Uterus (tissue), 4 donors: ENCODE measurements around the gene CENPC. TPM values are rescaled to one million over a fixed set of nuclear protein-coding genes. Genes with fewer than 3 reads are reported as not detected.
"Not testable (repeated sequence)": the region's sequence is repeated elsewhere in the genome, so short reads cannot be mapped to it uniquely, and the experiment has no call there.

Experiments used
- DNase-seq, 2 donors: peaks; one replicate each; pipeline ENCODE4 v3.0.0-alpha.2; 2019 to 2020
- H3K27ac ChIP-seq, 2 donors: fragments of 200-600 bp; sonication (generic); 1 replicate in 1 of 2; 2 replicates in 1 of 2; pipeline ENCODE4 v1.5.1; 2016 to 2018
- H3K27me3 ChIP-seq, 2 donors: fragments of 200-600 bp; sonication (generic); one replicate each; pipeline ENCODE4 v1.5.1; 2018 to 2019; ENCODE audit warnings: control low read depth in 1 of 2
- H3K36me3 ChIP-seq, 2 donors: fragments of 200-600 bp; sonication (generic); one replicate each; pipeline ENCODE4 v1.5.1; 2019; ENCODE audit warnings: control low read depth in 1 of 2
- H3K4me1 ChIP-seq, 2 donors: fragments of 200-600 bp; sonication (generic); one replicate each; pipeline ENCODE4 v1.5.1; 2018 to 2019; ENCODE audit warnings: control low read depth in 1 of 2
- H3K4me3 ChIP-seq, 2 donors: fragments of 200-600 bp; sonication (generic); 1 replicate in 1 of 2; 2 replicates in 1 of 2; pipeline ENCODE4 v1.5.1; 2018 to 2019; ENCODE audit warnings: mild to moderate bottlenecking in 1 of 2
- H3K9me3 ChIP-seq, 2 donors: fragments of 200-600 bp; sonication (generic); one replicate each; pipeline ENCODE4 v1.5.1; 2019; ENCODE audit warnings: control low read depth in 1 of 2
- POLR2A ChIP-seq, 2 donors: fragments of 450-650 bp; IDR thresholded peaks; one replicate each; pipeline ENCODE4 v1.6.1; 2016; ENCODE audit warnings: antibody characterized with exemption in 2 of 2, mild to moderate bottlenecking in 1 of 2, moderate library complexity in 1 of 2
- intact Hi-C: fragments of 100-400 bp; cut with DNase I; formaldehyde crosslinking; loops from one replicate; pipeline ENCODE4 v1.15.1; 2023; ENCODE audit warnings: low total_unique reads
- total RNA-seq, 4 donors: library from RNA; depleted of rRNA in 3 of 4; stranded (reverse); fragments of >200 nt in 3 of 4; gene quantifications; one replicate each; pipeline versions ENCODE4 v1.1.0 to v1.2.4, GENCODE V29; 2014 to 2023
- TF ChIP-seq, protein P1 (sequence below), 4 experiments: fragments of 200-600 bp in 2 of 4; fragments of 450-650 bp in 2 of 4; sonication (generic) in 2 of 4; IDR thresholded peaks; one replicate each; pipeline ENCODE4 v1.5.1; 2016 to 2019; ENCODE audit warnings: antibody characterized with exemption in 4 of 4, mild to moderate bottlenecking in 2 of 4, moderate library complexity in 1 of 4
- donor health status: DM: yes; HTN: yes; CAD: no.

Gene CENPC
- total RNA-seq, 4 donors from 2014 or later, result 10.8 to 63.0 (median 29.1) TPM

- Histone ChIP-seq H3K36me3 (no peaks in the 10 kb centered on the region), H3K4me1 (no peaks in the 10 kb centered on the region), H3K4me3 (no peak overlapping the region), H3K9me3 (no peaks in the 10 kb centered on the region), H3K27ac (no peak overlapping the region), H3K27me3 (no peaks in the 10 kb centered on the region)
- intact Hi-C loops, result no loop called here
- TF ChIP-seq POLR2A (IDR thresholded peaks at IDR 0.05), result no peak
- TF ChIP-seq, protein P1, sequence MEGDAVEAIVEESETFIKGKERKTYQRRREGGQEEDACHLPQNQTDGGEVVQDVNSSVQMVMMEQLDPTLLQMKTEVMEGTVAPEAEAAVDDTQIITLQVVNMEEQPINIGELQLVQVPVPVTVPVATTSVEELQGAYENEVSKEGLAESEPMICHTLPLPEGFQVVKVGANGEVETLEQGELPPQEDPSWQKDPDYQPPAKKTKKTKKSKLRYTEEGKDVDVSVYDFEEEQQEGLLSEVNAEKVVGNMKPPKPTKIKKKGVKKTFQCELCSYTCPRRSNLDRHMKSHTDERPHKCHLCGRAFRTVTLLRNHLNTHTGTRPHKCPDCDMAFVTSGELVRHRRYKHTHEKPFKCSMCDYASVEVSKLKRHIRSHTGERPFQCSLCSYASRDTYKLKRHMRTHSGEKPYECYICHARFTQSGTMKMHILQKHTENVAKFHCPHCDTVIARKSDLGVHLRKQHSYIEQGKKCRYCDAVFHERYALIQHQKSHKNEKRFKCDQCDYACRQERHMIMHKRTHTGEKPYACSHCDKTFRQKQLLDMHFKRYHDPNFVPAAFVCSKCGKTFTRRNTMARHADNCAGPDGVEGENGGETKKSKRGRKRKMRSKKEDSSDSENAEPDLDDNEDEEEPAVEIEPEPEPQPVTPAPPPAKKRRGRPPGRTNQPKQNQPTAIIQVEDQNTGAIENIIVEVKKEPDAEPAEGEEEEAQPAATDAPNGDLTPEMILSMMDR (IDR thresholded peaks at IDR 0.05), result no peak
- no peak for DNase-seq
Measured at GRCh38 chr4:67465763-67466052, 79.6 kb downstream of the CENPC start.

- DNase-seq, result no peak
- Histone ChIP-seq H3K36me3 (no peaks in the 10 kb centered on the region), H3K27ac (no peak overlapping the region), H3K9me3 (no peaks in the 10 kb centered on the region), H3K4me3 (no peak overlapping the region), H3K4me1 (no peaks in the 10 kb centered on the region), H3K27me3 (no peaks in the 10 kb centered on the region)
- intact Hi-C loops, result no loop called here
- TF ChIP-seq, protein P1 (IDR thresholded peaks at IDR 0.05), result no peak
- TF ChIP-seq POLR2A (IDR thresholded peaks at IDR 0.05), result no peak
Measured at GRCh38 chr4:67465032-67465762, 80.1 kb downstream of the CENPC start.

DNA sequence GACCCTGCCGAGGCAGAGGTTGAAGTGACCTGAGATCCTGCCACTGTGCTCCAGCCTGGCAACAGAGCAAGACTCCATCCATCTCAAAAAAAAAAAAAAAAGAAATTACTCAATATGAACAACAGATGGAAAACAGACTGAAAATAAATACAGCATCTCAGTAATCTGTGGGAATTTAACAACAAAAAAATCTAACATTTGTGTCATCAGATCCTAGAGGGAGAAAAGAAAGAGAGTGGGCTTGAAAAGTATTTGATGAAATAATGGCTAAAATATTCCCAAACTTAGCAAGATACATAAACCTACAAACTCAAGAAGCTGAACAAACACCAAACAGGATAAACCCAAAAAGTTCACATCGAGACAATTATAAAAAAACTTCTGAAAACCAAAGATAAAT, 84.7 kb downstream of the CENPC start:
- TF ChIP-seq, protein P1 (IDR thresholded peaks at IDR 0.05), result no peak
- no peak for TF ChIP-seq POLR2A (IDR thresholded peaks at IDR 0.05)
- Histone ChIP-seq H3K27me3 (no peaks in the 10 kb centered on the region), H3K9me3 (no peaks in the 10 kb centered on the region), H3K4me1 (no peaks in the 10 kb centered on the region), H3K36me3 (no peaks in the 10 kb centered on the region), H3K4me3 (no peak overlapping the region), H3K27ac (no peak overlapping the region)
- DNase-seq, result no peak
- intact Hi-C loops, result no loop called here

DNA sequence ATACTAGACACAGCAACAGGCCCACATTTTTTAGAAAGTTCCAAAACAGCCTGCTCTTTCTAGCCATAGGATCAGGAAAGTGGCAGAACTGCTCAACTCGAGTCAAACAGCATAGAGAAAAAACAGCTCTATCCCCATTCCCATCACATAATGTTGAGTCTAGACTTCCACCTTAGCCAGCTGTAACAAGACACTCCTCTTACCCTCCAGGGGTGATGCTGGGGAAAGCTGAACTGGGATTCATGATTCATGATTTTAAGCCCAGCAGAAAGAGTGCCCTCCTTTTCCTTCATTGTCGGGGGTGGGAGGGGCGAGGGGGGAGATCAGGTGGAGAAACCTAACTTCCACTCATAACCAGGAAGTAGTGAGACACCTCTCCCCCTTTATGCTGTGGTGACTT, 86.1 kb downstream of the CENPC start:
- Histone ChIP-seq H3K4me1 (no peaks in the 10 kb centered on the region), H3K27me3 (no peaks in the 10 kb centered on the region), H3K36me3 (no peaks in the 10 kb centered on the region), H3K4me3 (no peak overlapping the region), H3K27ac (no peak overlapping the region), H3K9me3 (no peaks in the 10 kb centered on the region)
- DNase-seq, result no peak
- intact Hi-C loops, result no loop called here
- TF ChIP-seq, protein P1 (IDR thresholded peaks at IDR 0.05), result no peak
- no peak for TF ChIP-seq POLR2A (IDR thresholded peaks at IDR 0.05)

- TF ChIP-seq POLR2A (IDR thresholded peaks at IDR 0.05), result no peak
- TF ChIP-seq, protein P1 (IDR thresholded peaks at IDR 0.05), result no peak
- no peak overlapping the region for H3K4me3 ChIP-seq
- H3K4me1 ChIP-seq, result no peaks in the 10 kb centered on the region
- no peak overlapping the region for H3K27ac ChIP-seq
- H3K27me3 ChIP-seq, result no peaks in the 10 kb centered on the region
- H3K36me3 ChIP-seq, result no peaks in the 10 kb centered on the region
- no peaks in the 10 kb centered on the region for H3K9me3 ChIP-seq
- intact Hi-C loops, result no loop called here
- DNase-seq, result no peak
Measured at GRCh38 chr4:67456577-67457196, 88.6 kb downstream of the CENPC start.

- H3K9me3 ChIP-seq, intact Hi-C loops, H3K4me1 ChIP-seq, H3K27me3 ChIP-seq, H3K4me3 ChIP-seq, H3K36me3 ChIP-seq, DNase-seq, H3K27ac ChIP-seq: not testable (repeated sequence)
Measured at GRCh38 chr4:67452846-67453205, 92.5 kb downstream of the CENPC start.
